Trophoblast cell (in vitro differentiated cells and primary cell): ENCODE data around the gene ACOT11.
A peak's percentile ranks its signal among the peaks of the same experiment; 100 is the strongest.

ENCODE experiments used
- DNase-seq, 2 donors: peaks; one replicate each; pipeline ENCODE4 v3.0.0-alpha.2; 2016
- H2AFZ ChIP-seq: 2 replicates; pipeline ENCODE4 v1.6.1; 2013; ENCODE audit warnings: low read length, moderate library complexity, mild to moderate bottlenecking; ENCODE audit not compliant: insufficient read depth, poor library complexity
- H2AK5ac ChIP-seq: 2 replicates; pipeline ENCODE4 v1.6.1; 2013; ENCODE audit warnings: mild to moderate bottlenecking, low read length
- H2BK120ac ChIP-seq: 2 replicates; pipeline ENCODE4 v1.6.1; 2013; ENCODE audit warnings: low read length, mild to moderate bottlenecking, moderate library complexity; ENCODE audit not compliant: insufficient read depth, poor library complexity
- H2BK12ac ChIP-seq: 2 replicates; pipeline ENCODE4 v1.6.1; 2013; ENCODE audit warnings: mild to moderate bottlenecking, low read length, moderate library complexity
- H2BK5ac ChIP-seq: 2 replicates; pipeline ENCODE4 v1.6.1; 2013; ENCODE audit warnings: low read length, low read depth, moderate library complexity, mild to moderate bottlenecking; ENCODE audit not compliant: poor library complexity
- H3K14ac ChIP-seq: 2 replicates; pipeline ENCODE4 v1.6.1; 2013; ENCODE audit warnings: mild to moderate bottlenecking, low read length
- H3K18ac ChIP-seq: 2 replicates; pipeline ENCODE4 v1.6.1; 2013; ENCODE audit warnings: mild to moderate bottlenecking, low read length
- H3K23ac ChIP-seq: 2 replicates; pipeline ENCODE4 v1.6.1; 2013; ENCODE audit warnings: low read length
- H3K27ac ChIP-seq: 2 replicates; pipeline ENCODE4 v1.5.1; 2013; ENCODE audit warnings: low read depth, mild to moderate bottlenecking, inconsistent platforms, low read length, moderate library complexity
- H3K27me3 ChIP-seq: 2 replicates; pipeline ENCODE4 v1.6.1; 2013; ENCODE audit warnings: inconsistent platforms, mild to moderate bottlenecking, low read length, moderate library complexity; ENCODE audit not compliant: insufficient read depth
- H3K36me3 ChIP-seq, 2 experiments: 1 replicate in 1 of 2; 2 replicates in 1 of 2; pipeline ENCODE4 v1.6.1; 2013; ENCODE audit warnings: low read length in 2 of 2, mild to moderate bottlenecking in 2 of 2, moderate library complexity in 1 of 2; ENCODE audit not compliant: insufficient read depth in 2 of 2, control insufficient read depth in 1 of 2
- H3K4ac ChIP-seq: 2 replicates; pipeline ENCODE4 v1.6.1; 2013; ENCODE audit warnings: low read depth, mild to moderate bottlenecking, low read length, moderate library complexity
- H3K4me1 ChIP-seq, 2 experiments: 1 replicate in 1 of 2; 2 replicates in 1 of 2; pipeline ENCODE4 v1.6.1; 2013; ENCODE audit warnings: low read length in 2 of 2, mild to moderate bottlenecking in 2 of 2, moderate library complexity in 1 of 2; ENCODE audit not compliant: insufficient read depth in 2 of 2, control insufficient read depth in 1 of 2
- H3K4me2 ChIP-seq: 2 replicates; pipeline ENCODE4 v1.6.1; 2013; ENCODE audit warnings: inconsistent platforms, mild to moderate bottlenecking, low read length, moderate library complexity
- H3K4me3 ChIP-seq: 2 replicates; pipeline ENCODE4 v1.5.1; 2013; ENCODE audit warnings: mild to moderate bottlenecking, low read depth, low read length, inconsistent platforms
- H3K79me1 ChIP-seq: one replicate; pipeline ENCODE4 v1.6.1; 2013; ENCODE audit warnings: low read length
- H3K79me2 ChIP-seq: 2 replicates; pipeline ENCODE4 v1.6.1; 2013; ENCODE audit warnings: low read length, mild to moderate bottlenecking; ENCODE audit not compliant: control insufficient read depth, insufficient read depth, poor library complexity
- H3K9ac ChIP-seq: 2 replicates; pipeline ENCODE4 v1.6.1; 2013; ENCODE audit warnings: mild to moderate bottlenecking, low read length
- H3K9me3 ChIP-seq: 2 replicates; pipeline ENCODE4 v1.6.1; 2013; ENCODE audit warnings: low read depth, mild to moderate bottlenecking, control low read depth, inconsistent platforms, low read length; ENCODE audit not compliant: insufficient read depth
- H4K12ac ChIP-seq: 2 replicates; pipeline ENCODE4 v1.6.1; 2013; ENCODE audit warnings: low read depth, mild to moderate bottlenecking, low read length, moderate library complexity
- H4K8ac ChIP-seq: 2 replicates; pipeline ENCODE4 v1.6.1; 2013; ENCODE audit warnings: low read depth, mild to moderate bottlenecking, low read length, moderate library complexity
- H4K91ac ChIP-seq: one replicate; pipeline ENCODE4 v1.6.1; 2013; ENCODE audit warnings: low read depth, mild to moderate bottlenecking, low read length, moderate library complexity
- WGBS: extraction: QIAGEN DNeasy Blood & Tissue Kit; methylation state at CpG from one replicate; pipeline ENCODE4 v1.1.7; 2013; ENCODE audit warnings: missing lambda C conversion rate; ENCODE audit not compliant: insufficient read length, insufficient coverage; ENCODE audit errors: extremely low coverage; 5-methylcytosine and 5-hydroxymethylcytosine counted together

Gene ACOT11

GRCh38 chr1:54614024-54614423, 66.0 kb downstream of the ACOT11 start:
- no CpG with 5 or more reads among the region's 2 CpGs for WGBS
- H3K18ac ChIP-seq, result no peak overlapping the region
- H3K9ac ChIP-seq, result no peak overlapping the region
- H4K8ac ChIP-seq, result no peak overlapping the region
- no peak overlapping the region for H3K4me2 ChIP-seq
- H2BK12ac ChIP-seq, result no peak overlapping the region
- H3K4me1 ChIP-seq, result peaks cover 12 to 15% of the 10 kb centered on the region in 2 experiments
- peak; percentile 45 to 66 for DNase-seq
- no peak overlapping the region for H2BK5ac ChIP-seq
- H3K79me2 ChIP-seq, result peaks cover 2% of the 10 kb centered on the region
- no peaks in the 10 kb centered on the region for H3K27me3 ChIP-seq
- no peak overlapping the region for H3K27ac ChIP-seq
- no peak overlapping the region for H3K4ac ChIP-seq
- no peaks in the 10 kb centered on the region for H3K9me3 ChIP-seq
- H4K91ac ChIP-seq, result no peak overlapping the region
- H3K23ac ChIP-seq, result no peak overlapping the region
- no peak overlapping the region for H3K14ac ChIP-seq
- H3K36me3 ChIP-seq, result no peaks in the 10 kb centered on the region
- H2BK120ac ChIP-seq, result no peak overlapping the region
- no peak overlapping the region for H4K12ac ChIP-seq
- H2AK5ac ChIP-seq, result no peak overlapping the region
- H3K4me3 ChIP-seq, result no peak overlapping the region
- peaks cover 2% of the 10 kb centered on the region for H3K79me1 ChIP-seq
- H2AFZ ChIP-seq, result no peak overlapping the region

- H3K23ac ChIP-seq, result no peak overlapping the region
- no peak overlapping the region for H3K4ac ChIP-seq
- H3K27me3 ChIP-seq, result no peaks in the 10 kb centered on the region
- H3K9me3 ChIP-seq, result no peaks in the 10 kb centered on the region
- no peak for DNase-seq
- H3K27ac ChIP-seq, result no peak overlapping the region
- no peaks in the 10 kb centered on the region for H3K36me3 ChIP-seq
- no peak overlapping the region for H2BK5ac ChIP-seq
- H3K4me3 ChIP-seq, result no peak overlapping the region
- peaks cover 2% of the 10 kb centered on the region for H3K79me1 ChIP-seq
- H2BK120ac ChIP-seq, result no peak overlapping the region
- H2BK12ac ChIP-seq, result no peak overlapping the region
- no CpG with 5 or more reads among the region's 8 CpGs for WGBS
- H3K14ac ChIP-seq, result no peak overlapping the region
- H3K4me2 ChIP-seq, result no peak overlapping the region
- peaks cover 2% of the 10 kb centered on the region for H3K79me2 ChIP-seq
- no peak overlapping the region for H4K12ac ChIP-seq
- no peak overlapping the region for H2AFZ ChIP-seq
- peaks cover 10 to 14% of the 10 kb centered on the region in 2 experiments for H3K4me1 ChIP-seq
- H4K8ac ChIP-seq, result no peak overlapping the region
- no peak overlapping the region for H3K9ac ChIP-seq
- no peak overlapping the region for H3K18ac ChIP-seq
- H4K91ac ChIP-seq, result no peak overlapping the region
- H2AK5ac ChIP-seq, result no peak overlapping the region
Measured at GRCh38 chr1:54614563-54614962, 66.5 kb downstream of the ACOT11 start.

GRCh38 chr1:54615531-54616279, 67.7 kb downstream of the ACOT11 start:
- Histone ChIP-seq H3K36me3 (no peaks in the 10 kb centered on the region), H4K91ac (no peak overlapping the region), H3K18ac (no peak overlapping the region), H3K4me2 (no peak overlapping the region), H3K4me3 (peak overlapping the region; percentile 3), H2AK5ac (no peak overlapping the region), H2AFZ (no peak overlapping the region), H2BK120ac (no peak overlapping the region), H2BK5ac (no peak overlapping the region), H3K79me1 (no peaks in the 10 kb centered on the region), H4K12ac (no peak overlapping the region), H3K27ac (no peak overlapping the region), H3K4me1 (peaks cover 0 to 4% of the 10 kb centered on the region in 2 experiments), H3K23ac (no peak overlapping the region), H3K4ac (no peak overlapping the region), H4K8ac (no peak overlapping the region), H3K14ac (no peak overlapping the region), H3K9me3 (no peaks in the 10 kb centered on the region), H2BK12ac (no peak overlapping the region), H3K79me2 (no peaks in the 10 kb centered on the region), H3K9ac (no peak overlapping the region), H3K27me3 (no peaks in the 10 kb centered on the region)
- WGBS, result no CpG with 5 or more reads among the region's 13 CpGs
- DNase-seq, result no peak

DNA sequence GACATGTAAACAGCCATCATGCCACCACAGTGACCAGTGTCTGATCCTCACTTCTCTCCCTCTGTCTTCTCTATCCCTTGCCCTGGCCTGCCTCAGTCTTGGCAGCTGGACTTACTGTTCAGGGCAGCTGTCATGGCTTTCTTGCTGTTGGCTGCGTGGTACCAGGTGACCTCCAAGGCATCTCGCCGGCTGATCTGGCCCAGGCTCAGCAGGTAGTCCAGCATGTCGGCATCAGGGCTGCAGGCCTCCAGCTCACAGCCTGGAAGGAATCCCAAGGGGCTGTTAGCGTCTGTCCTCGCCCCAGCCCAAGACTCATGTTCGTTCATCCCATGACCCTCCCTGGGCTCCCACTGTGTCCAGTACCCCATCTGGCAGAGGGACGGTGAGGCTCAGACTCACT, 71.7 kb downstream of the ACOT11 start:
- H3K79me2 ChIP-seq, result no peaks in the 10 kb centered on the region
- H2AK5ac ChIP-seq, result no peak overlapping the region
- no peak overlapping the region for H3K14ac ChIP-seq
- no peak overlapping the region for H4K12ac ChIP-seq
- DNase-seq, result no peak
- H3K4me2 ChIP-seq, result no peak overlapping the region
- H3K27me3 ChIP-seq, result no peaks in the 10 kb centered on the region
- no peak overlapping the region for H3K4ac ChIP-seq
- H3K18ac ChIP-seq, result no peak overlapping the region
- no peak overlapping the region for H2BK120ac ChIP-seq
- H3K9ac ChIP-seq, result no peak overlapping the region
- H3K36me3 ChIP-seq, result no peaks in the 10 kb centered on the region
- no peak overlapping the region for H2BK12ac ChIP-seq
- H2AFZ ChIP-seq, result no peak overlapping the region
- no peak overlapping the region for H3K23ac ChIP-seq
- no peak overlapping the region for H2BK5ac ChIP-seq
- H3K79me1 ChIP-seq, result no peaks in the 10 kb centered on the region
- no CpG with 5 or more reads among the region's 8 CpGs for WGBS
- H4K8ac ChIP-seq, result no peak overlapping the region
- no peaks in the 10 kb centered on the region for H3K9me3 ChIP-seq
- no peak overlapping the region for H4K91ac ChIP-seq
- H3K27ac ChIP-seq, result no peak overlapping the region
- H3K4me1 ChIP-seq, result peaks cover 3% of the 10 kb centered on the region in 2 experiments
- no peak overlapping the region for H3K4me3 ChIP-seq
